Urinary bladder (tissue), 4 donors: Measurements from ENCODE around the gene SRSF2. TPM values are rescaled to one million over a fixed set of nuclear protein-coding genes. Genes with fewer than 3 reads are reported as not detected.
"Not testable (repeated sequence)": the region's sequence is repeated elsewhere in the genome, so short reads cannot be mapped to it uniquely, and the experiment has no call there.

Experiments
- DNase-seq: peaks from one replicate; pipeline ENCODE4 v3.0.0-alpha.2; 2015; ENCODE audit errors: extremely low spot score
- H3K27ac ChIP-seq: one replicate; pipeline ENCODE4 v1.5.1; 2013; ENCODE audit warnings: low read depth, mild to moderate bottlenecking, moderate library complexity
- H3K36me3 ChIP-seq: one replicate; pipeline ENCODE4 v1.6.1; 2013; ENCODE audit warnings: mild to moderate bottlenecking, moderate library complexity; ENCODE audit not compliant: insufficient read depth
- H3K4me1 ChIP-seq: one replicate; pipeline ENCODE4 v1.6.1; 2013; ENCODE audit warnings: mild to moderate bottlenecking, moderate library complexity; ENCODE audit not compliant: insufficient read depth
- H3K4me3 ChIP-seq: one replicate; pipeline ENCODE4 v1.5.1; 2013; ENCODE audit warnings: low read depth, low read length
- WGBS: extraction: QIAGEN DNeasy Blood & Tissue Kit; methylation state at CpG from one replicate; pipeline ENCODE4 v1.1.7; 2013; 5-methylcytosine and 5-hydroxymethylcytosine counted together
- polyA plus RNA-seq: library from polyadenylated mRNA; stranded (reverse); fragments of 200-250 nt; gene quantifications from one replicate; pipeline ENCODE4 v1.2.3, GENCODE V29; 2013
- total RNA-seq: library from RNA; depleted of rRNA; stranded (reverse); fragments of >200 nt; gene quantifications from one replicate; pipeline ENCODE4 v1.2.3, GENCODE V29; 2014
- donor health status: healthy with polysubstance abuse.
- donor health status: healthy.

Gene SRSF2
- total and polyA plus RNA-seq, 2 donors: 134 to 148 TPM

DNA sequence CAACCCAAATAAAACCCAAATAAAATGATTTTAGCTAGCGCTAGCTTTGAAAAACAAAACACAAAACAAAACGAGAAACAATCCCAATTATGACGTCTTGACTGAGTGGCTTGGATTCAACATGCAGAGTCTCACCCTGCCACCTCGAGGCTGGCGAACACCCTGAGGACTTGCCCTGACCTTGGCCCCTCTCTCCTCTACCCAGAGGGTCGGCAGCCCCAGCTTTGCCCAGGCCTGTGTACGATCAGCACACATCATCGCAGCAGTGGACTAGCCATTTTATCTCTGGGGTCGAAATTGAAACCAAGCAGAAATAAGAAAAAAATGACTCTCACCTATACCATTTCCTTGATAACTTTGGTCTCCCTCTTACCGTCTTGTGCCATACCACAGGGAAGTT is 15.7 kb downstream of the SRSF2 start:
- 89% methylated on average over 10 of the region's 10 CpGs for WGBS
- Histone ChIP-seq H3K4me3 (no peak overlapping the region), H3K36me3 (peaks cover 3% of the 10 kb centered on the region), H3K4me1 (peaks cover 2% of the 10 kb centered on the region), H3K27ac (no peak overlapping the region)
- no peak for DNase-seq

- Histone ChIP-seq H3K27ac (no peak overlapping the region), H3K4me3 (no peak overlapping the region), H3K4me1 (peaks cover 2% of the 10 kb centered on the region), H3K36me3 (peaks cover 3% of the 10 kb centered on the region)
- no peak for DNase-seq
- WGBS: 88% methylated on average over 9 of the region's 9 CpGs
Observed at GRCh38 chr17:76720941-76721340, 16.2 kb downstream of the SRSF2 start.

DNA sequence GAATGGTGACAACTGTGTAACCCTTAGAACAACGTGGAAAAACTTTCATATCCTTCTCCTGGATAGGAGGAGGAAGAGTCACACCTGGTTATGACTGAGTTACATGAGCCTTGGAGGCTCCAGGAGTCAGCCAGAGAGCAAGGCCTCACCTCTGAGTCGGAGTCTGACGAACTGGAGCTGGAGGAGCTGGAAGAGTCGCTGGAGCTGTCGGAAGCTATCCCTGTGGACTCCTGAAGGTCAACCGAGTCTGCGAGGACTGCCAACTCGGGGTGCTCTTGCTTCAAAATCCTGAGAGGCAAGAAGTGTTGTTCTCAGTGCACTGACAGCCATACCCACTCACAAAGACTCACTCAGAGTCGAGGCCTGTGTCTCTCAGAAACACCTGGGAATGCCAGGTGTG is 16.9 kb downstream of the SRSF2 start:
- Histone ChIP-seq H3K27ac (no peak overlapping the region), H3K4me3 (no peak overlapping the region), H3K36me3 (peaks cover 3% of the 10 kb centered on the region), H3K4me1 (peaks cover 2% of the 10 kb centered on the region)
- no peak for DNase-seq
- 93% methylated on average over 9 of the region's 9 CpGs for WGBS

DNA sequence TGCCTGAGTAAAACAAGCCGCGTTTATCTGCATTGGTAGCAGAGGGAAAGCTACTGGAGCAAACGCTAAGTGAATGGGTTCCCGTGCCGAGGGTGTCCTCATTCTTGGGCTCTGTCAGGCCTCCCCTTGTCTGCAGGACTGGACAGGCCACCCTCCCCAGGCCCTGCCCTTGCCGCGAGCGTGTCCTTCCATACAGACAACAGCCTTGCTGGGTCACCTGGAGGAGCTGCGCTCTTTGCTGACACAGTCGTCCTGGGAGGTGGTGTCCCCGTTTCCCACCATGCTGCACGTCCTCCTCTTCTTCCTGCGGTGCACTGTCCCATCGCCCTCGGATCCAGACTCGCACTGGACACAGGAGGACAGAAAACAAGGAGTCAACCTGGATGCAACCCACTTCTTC is 18.6 kb downstream of the SRSF2 start:
- 92% methylated on average over 16 of the region's 16 CpGs for WGBS
- H3K4me3 ChIP-seq: no peak overlapping the region
- no peak overlapping the region for H3K27ac ChIP-seq
- peaks cover 2% of the 10 kb centered on the region for H3K4me1 ChIP-seq
- peaks cover 3% of the 10 kb centered on the region for H3K36me3 ChIP-seq
- DNase-seq: no peak

DNA sequence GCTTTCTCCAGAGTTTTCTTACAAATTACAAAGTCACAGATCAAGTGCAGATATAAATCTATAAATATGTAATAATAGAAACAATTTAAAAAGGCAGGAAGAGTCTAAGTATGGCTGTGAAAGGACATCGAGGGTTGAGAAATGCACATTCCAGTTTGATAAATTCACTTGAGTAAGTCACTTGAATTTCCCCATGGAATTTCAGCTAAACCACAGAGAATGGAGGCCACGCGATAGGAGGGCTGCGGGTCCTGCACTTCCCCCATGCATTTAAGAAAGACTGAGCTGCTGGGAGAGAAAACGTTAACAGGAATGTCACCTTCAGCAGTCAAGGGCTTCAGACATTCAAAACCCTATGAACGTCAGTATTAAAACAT is 20.3 kb downstream of the SRSF2 start:
- Histone ChIP-seq H3K4me3 (no peak overlapping the region), H3K27ac (no peak overlapping the region), H3K36me3 (peaks cover under 1% of the 10 kb centered on the region), H3K4me1 (no peaks in the 10 kb centered on the region)
- no peak for DNase-seq
- WGBS: 86% methylated on average over 6 of the region's 6 CpGs

- Histone ChIP-seq H3K27ac (no peak overlapping the region), H3K4me1 (no peaks in the 10 kb centered on the region), H3K36me3 (no peaks in the 10 kb centered on the region), H3K4me3 (no peak overlapping the region)
- 63% methylated on average over 13 of the region's 13 CpGs for WGBS
- no peak for DNase-seq
Observed at GRCh38 chr17:76716146-76716838, 20.8 kb downstream of the SRSF2 start.

- no peaks in the 10 kb centered on the region for H3K4me1 ChIP-seq
- WGBS: 87% methylated on average over 2 of the region's 2 CpGs
- no peak overlapping the region for H3K27ac ChIP-seq
- DNase-seq: no peak
- H3K4me3 ChIP-seq: no peak overlapping the region
- no peaks in the 10 kb centered on the region for H3K36me3 ChIP-seq
Observed at GRCh38 chr17:76715496-76715830, 21.7 kb downstream of the SRSF2 start.

- Histone ChIP-seq H3K36me3 (no peaks in the 10 kb centered on the region), H3K27ac (no peak overlapping the region), H3K4me1 (no peaks in the 10 kb centered on the region), H3K4me3 (no peak overlapping the region)
- WGBS: 23% methylated on average over 4 of the region's 4 CpGs
- DNase-seq: no peak
Observed at GRCh38 chr17:76714822-76715495, 22.2 kb downstream of the SRSF2 start.

GRCh38 chr17:76714336-76714735 is 22.8 kb downstream of the SRSF2 start:
- 64% methylated on average over 5 of the region's 5 CpGs for whole genome bisulfite sequencing
- Histone ChIP-seq H3K4me3 (no peak overlapping the region), H3K4me1 (no peaks in the 10 kb centered on the region), H3K27ac (no peak overlapping the region), H3K36me3 (no peaks in the 10 kb centered on the region)
- DNase-seq: no peak

DNA sequence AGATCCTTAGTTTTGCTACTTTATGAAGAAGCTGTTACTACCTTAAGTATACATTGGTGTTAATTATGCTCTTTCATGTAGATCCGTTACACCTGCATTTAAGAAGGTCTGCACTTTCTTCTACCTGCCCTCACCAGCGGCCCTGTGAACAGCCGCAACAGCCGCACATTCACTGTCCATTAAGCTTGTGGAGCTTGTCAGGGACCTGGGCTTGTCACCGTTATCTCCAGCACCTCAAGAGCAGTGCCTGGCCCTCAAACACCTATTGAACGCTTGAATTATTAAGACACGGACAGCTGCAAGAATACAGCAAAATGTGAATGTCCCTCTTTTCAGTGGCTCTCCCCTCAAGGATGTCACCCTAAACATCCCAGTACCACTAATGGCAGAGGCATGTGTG is 23.4 kb downstream of the SRSF2 start:
- no peak for DNase-seq
- 94% methylated on average over 7 of the region's 7 CpGs for WGBS
- H3K4me3 ChIP-seq: no peak overlapping the region
- H3K4me1 ChIP-seq: no peaks in the 10 kb centered on the region
- no peaks in the 10 kb centered on the region for H3K36me3 ChIP-seq
- no peak overlapping the region for H3K27ac ChIP-seq

GRCh38 chr17:76712321-76712720 is 24.8 kb downstream of the SRSF2 start:
- H3K4me1 ChIP-seq, H3K36me3 ChIP-seq, DNase-seq, H3K27ac ChIP-seq, H3K4me3 ChIP-seq: not testable (repeated sequence)
- WGBS: 52% methylated on average over 7 of the region's 7 CpGs

GRCh38 chr17:76710863-76711611 is 26.1 kb downstream of the SRSF2 start, which contains the start of gene MXRA7:
MXRA7 (minus strand) TSS chr17:76710965; CDS start chr17:76710946, 19 bp downstream.
- H3K4me1 ChIP-seq: no peaks in the 10 kb centered on the region

DNA sequence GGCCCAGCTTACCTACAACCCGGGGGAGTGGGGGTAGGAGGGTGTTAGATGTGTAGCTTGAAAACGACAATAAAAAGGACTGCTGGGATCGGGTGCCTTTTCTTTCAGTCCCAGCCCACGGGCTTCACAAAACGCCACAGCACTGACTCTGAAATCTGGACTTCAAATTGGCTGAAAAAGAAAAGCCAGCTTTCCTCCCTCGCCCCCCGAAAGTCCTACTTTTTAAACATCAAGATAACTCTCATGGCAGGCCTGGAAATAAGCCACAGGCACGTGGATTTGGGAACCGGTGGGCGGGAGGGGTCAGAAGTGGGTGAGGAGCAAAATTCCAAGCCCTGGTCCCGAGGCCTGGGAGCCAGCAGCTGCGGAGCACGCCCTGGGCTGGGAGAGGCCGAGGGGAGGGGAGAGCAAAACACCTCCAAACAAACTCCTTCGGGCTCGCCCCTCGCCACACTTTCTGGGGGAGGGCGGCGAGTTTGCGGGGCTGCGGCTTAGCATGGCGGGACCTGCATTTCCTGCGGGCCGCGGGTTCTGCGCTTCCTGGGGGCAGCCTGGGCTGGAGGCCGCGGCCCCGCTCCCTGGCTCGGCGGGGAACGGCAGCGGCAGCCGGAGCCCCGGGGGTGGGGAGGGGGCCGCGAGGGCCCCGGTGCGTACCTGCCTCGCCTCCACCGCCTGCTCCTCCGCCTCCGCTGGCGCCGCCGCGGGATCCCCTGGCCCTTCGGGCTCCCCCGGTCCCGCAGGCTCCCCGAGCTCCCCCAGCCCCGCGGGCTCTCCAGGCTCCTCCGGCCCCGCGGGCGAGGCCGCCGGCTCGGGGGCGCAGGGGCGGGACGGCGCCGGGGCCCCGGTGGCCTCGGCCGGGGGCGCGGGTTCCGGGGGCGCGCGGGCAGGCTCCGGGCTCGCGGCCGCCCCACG is 26.9 kb downstream of the SRSF2 start:
- H3K4me1 ChIP-seq, H3K36me3 ChIP-seq, DNase-seq: not testable (repeated sequence)
- Histone ChIP-seq H3K4me3 (peak overlapping the region; percentile 84), H3K27ac (peak overlapping the region; percentile 84)
- WGBS: 3% methylated on average over 49 of the region's 79 CpGs

More at GRCh38 chr17:76710863-76711611, 26.1 kb downstream of the SRSF2 start, which contains the start of gene MXRA7:
- Histone ChIP-seq H3K36me3 (no peaks in the 10 kb centered on the region), H3K4me3 (peak within 1 kb of the TSS; percentile 84), H3K27ac (peak within 1 kb of the TSS; percentile 84)
- 3% methylated on average over 48 of the region's 56 CpGs for WGBS
- no peak for DNase-seq
